ENCODE measurements around the gene MYL12A.

GRCh38 chr18:3235846-3236245, 11.8 kb upstream of the MYL12A start:
- TF ChIP-seq POLR2A (IDR thresholded peaks at IDR 0.05): no peak
- no peak for TF ChIP-seq CTCF (IDR thresholded peaks at IDR 0.05 in 4 of 5, conservative IDR thresholded peaks at IDR 0.05 in 1 of 5)
